ENCODE data around the gene NUP50.

- TF ChIP-seq, protein P1, sequence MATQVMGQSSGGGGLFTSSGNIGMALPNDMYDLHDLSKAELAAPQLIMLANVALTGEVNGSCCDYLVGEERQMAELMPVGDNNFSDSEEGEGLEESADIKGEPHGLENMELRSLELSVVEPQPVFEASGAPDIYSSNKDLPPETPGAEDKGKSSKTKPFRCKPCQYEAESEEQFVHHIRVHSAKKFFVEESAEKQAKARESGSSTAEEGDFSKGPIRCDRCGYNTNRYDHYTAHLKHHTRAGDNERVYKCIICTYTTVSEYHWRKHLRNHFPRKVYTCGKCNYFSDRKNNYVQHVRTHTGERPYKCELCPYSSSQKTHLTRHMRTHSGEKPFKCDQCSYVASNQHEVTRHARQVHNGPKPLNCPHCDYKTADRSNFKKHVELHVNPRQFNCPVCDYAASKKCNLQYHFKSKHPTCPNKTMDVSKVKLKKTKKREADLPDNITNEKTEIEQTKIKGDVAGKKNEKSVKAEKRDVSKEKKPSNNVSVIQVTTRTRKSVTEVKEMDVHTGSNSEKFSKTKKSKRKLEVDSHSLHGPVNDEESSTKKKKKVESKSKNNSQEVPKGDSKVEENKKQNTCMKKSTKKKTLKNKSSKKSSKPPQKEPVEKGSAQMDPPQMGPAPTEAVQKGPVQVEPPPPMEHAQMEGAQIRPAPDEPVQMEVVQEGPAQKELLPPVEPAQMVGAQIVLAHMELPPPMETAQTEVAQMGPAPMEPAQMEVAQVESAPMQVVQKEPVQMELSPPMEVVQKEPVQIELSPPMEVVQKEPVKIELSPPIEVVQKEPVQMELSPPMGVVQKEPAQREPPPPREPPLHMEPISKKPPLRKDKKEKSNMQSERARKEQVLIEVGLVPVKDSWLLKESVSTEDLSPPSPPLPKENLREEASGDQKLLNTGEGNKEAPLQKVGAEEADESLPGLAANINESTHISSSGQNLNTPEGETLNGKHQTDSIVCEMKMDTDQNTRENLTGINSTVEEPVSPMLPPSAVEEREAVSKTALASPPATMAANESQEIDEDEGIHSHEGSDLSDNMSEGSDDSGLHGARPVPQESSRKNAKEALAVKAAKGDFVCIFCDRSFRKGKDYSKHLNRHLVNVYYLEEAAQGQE (IDR thresholded peaks at IDR 0.05; ENCODE audit: insufficient read depth in 1 of 2, low read depth in 2 of 2, low read length in 2 of 2): no peak
- TF ChIP-seq POLR2AphosphoS5 (IDR thresholded peaks at IDR 0.05; ENCODE audit: low read depth, low read length) (no peak), TAF1 (IDR thresholded peaks at IDR 0.05; ENCODE audit: borderline replicate concordance, insufficient read depth, low read length) (no peak), SIN3A (IDR thresholded peaks at IDR 0.05; ENCODE audit: borderline replicate concordance, insufficient read depth, low read length) (no peak), FOXP2 (optimal IDR thresholded peaks at IDR 0.05; ENCODE audit: borderline replicate concordance, extremely low read depth, extremely low read length, insufficient read depth) (no peak)
These were observed 47.3 kb downstream of the NUP50 start for GRCh38 chr22:45210991-45211390.
